Glutamatergic neuron (in vitro differentiated cells): ENCODE data around the gene CRYBG1. TPM values are rescaled to one million over a fixed set of nuclear protein-coding genes. Genes with fewer than 3 reads are reported as not detected.

Source experiments
- DNase-seq: peaks from one replicate; pipeline ENCODE4 v3.0.0; 2022
- H3K27ac Mint-ChIP-seq: one replicate; pipeline ENCODE4 v1.8.0; 2020; ENCODE audit warnings: mild to moderate bottlenecking, mixed read lengths, inconsistent platforms; ENCODE audit not compliant: unreplicated experiment
- H3K27me3 Mint-ChIP-seq: one replicate; pipeline ENCODE4 v1.8.0; 2020; ENCODE audit warnings: mild to moderate bottlenecking, moderate library complexity, mixed read lengths, inconsistent platforms; ENCODE audit not compliant: unreplicated experiment
- H3K36me3 Mint-ChIP-seq: one replicate; pipeline ENCODE4 v1.8.0; 2020; ENCODE audit warnings: mild to moderate bottlenecking, mixed read lengths, inconsistent platforms; ENCODE audit not compliant: unreplicated experiment
- H3K4me1 Mint-ChIP-seq: one replicate; pipeline ENCODE4 v1.8.0; 2020; ENCODE audit warnings: mild to moderate bottlenecking, low read depth, mixed read lengths, inconsistent platforms; ENCODE audit not compliant: unreplicated experiment
- H3K4me3 Mint-ChIP-seq: one replicate; pipeline ENCODE4 v1.8.0; 2020; ENCODE audit warnings: mild to moderate bottlenecking, mixed read lengths, inconsistent platforms; ENCODE audit not compliant: unreplicated experiment
- H3K9me3 Mint-ChIP-seq: one replicate; pipeline ENCODE4 v1.8.0; 2020; ENCODE audit warnings: mild to moderate bottlenecking, moderate library complexity, mixed read lengths, inconsistent platforms; ENCODE audit not compliant: unreplicated experiment
- CTCF ChIP-seq: fragments of 200-600 bp; sonication (generic); IDR thresholded peaks from one replicate; pipeline ENCODE4 v1.5.0; 2021; ENCODE audit not compliant: partially characterized antibody, unreplicated experiment
- total RNA-seq: library from RNA; stranded (reverse); fragmentation: NEBNext Ultra II Directional; extraction: Animal tissue kit (Norgen Biotek cat#: 25700); gene quantifications from one replicate; pipeline ENCODE4 v1.2.1, GENCODE V29; 2021; ENCODE audit not compliant: unreplicated experiment

CRYBG1 gene
- total RNA-seq, 1 donor from 2014 or later: 0.15 TPM

GRCh38 chr6:106519460-106520394, 159.2 kb downstream of the CRYBG1 start:
- no peak for DNase-seq
- no peaks in the 10 kb centered on the region for H3K27me3 Mint-ChIP-seq
- no peaks in the 10 kb centered on the region for H3K9me3 Mint-ChIP-seq
- H3K4me3 Mint-ChIP-seq: no peak overlapping the region
- H3K4me1 Mint-ChIP-seq: no peaks in the 10 kb centered on the region
- H3K36me3 Mint-ChIP-seq: no peaks in the 10 kb centered on the region
- H3K27ac Mint-ChIP-seq: no peak overlapping the region
- TF ChIP-seq CTCF: no peak

- no peaks in the 10 kb centered on the region for H3K36me3 Mint-ChIP-seq
- no peak for TF ChIP-seq CTCF
- H3K27ac Mint-ChIP-seq: no peak overlapping the region
- no peaks in the 10 kb centered on the region for H3K4me1 Mint-ChIP-seq
- H3K9me3 Mint-ChIP-seq: no peaks in the 10 kb centered on the region
- H3K27me3 Mint-ChIP-seq: no peaks in the 10 kb centered on the region
- DNase-seq: no peak
- no peak overlapping the region for H3K4me3 Mint-ChIP-seq
Observed at GRCh38 chr6:106520711-106521401, 160.3 kb downstream of the CRYBG1 start.

GRCh38 chr6:106522562-106523250, 162.2 kb downstream of the CRYBG1 start:
- Mint-ChIP-seq H3K27ac (no peak overlapping the region), H3K4me1 (no peaks in the 10 kb centered on the region), H3K4me3 (no peak overlapping the region), H3K36me3 (no peaks in the 10 kb centered on the region), H3K27me3 (no peaks in the 10 kb centered on the region), H3K9me3 (no peaks in the 10 kb centered on the region)
- no peak for DNase-seq
- TF ChIP-seq CTCF: no peak

GRCh38 chr6:106525107-106525881, 164.8 kb downstream of the CRYBG1 start:
- Mint-ChIP-seq H3K36me3 (no peaks in the 10 kb centered on the region), H3K4me3 (no peak overlapping the region), H3K4me1 (no peaks in the 10 kb centered on the region), H3K9me3 (no peaks in the 10 kb centered on the region), H3K27ac (no peak overlapping the region), H3K27me3 (no peaks in the 10 kb centered on the region)
- TF ChIP-seq CTCF: no peak
- DNase-seq: no peak
